Measurements from ENCODE around the gene GPR139. TPM values are rescaled to one million over a fixed set of nuclear protein-coding genes. Genes with fewer than 3 reads are reported as not detected.

The GPR139 gene
- total RNA-seq, 1 donor from 2014 or later = not detected

DNA sequence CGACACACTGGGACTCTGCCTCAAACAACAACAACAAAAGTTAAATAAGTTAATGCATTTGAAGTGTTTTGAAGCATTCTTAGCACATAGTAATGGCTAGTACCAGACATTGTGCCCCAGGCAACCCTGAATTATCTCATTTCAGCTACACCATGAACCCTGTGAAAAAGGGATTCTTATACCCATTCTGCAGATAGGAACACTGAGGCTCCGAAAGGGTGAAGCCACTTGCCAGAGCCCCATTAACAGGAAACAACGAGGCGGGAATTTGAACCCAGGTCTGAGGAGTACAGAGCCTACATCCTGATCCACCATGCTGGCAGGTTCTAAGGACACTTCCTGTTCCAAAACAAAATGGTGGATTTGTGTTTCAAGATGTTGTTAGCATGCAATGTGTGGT is 9.2 kb downstream of the GPR139 start:
- H3K27ac ChIP-seq = no peak overlapping the region
- H3K36me3 ChIP-seq = no peaks in the 10 kb centered on the region
- no peak for DNase-seq (ENCODE audit: extremely low spot score in 2 of 2)
- H3K27me3 ChIP-seq = no peaks in the 10 kb centered on the region
- intact Hi-C loops (cut with DNase I) = no loop called here
- H3K4me1 ChIP-seq = no peaks in the 10 kb centered on the region
- TF ChIP-seq, protein P1, sequence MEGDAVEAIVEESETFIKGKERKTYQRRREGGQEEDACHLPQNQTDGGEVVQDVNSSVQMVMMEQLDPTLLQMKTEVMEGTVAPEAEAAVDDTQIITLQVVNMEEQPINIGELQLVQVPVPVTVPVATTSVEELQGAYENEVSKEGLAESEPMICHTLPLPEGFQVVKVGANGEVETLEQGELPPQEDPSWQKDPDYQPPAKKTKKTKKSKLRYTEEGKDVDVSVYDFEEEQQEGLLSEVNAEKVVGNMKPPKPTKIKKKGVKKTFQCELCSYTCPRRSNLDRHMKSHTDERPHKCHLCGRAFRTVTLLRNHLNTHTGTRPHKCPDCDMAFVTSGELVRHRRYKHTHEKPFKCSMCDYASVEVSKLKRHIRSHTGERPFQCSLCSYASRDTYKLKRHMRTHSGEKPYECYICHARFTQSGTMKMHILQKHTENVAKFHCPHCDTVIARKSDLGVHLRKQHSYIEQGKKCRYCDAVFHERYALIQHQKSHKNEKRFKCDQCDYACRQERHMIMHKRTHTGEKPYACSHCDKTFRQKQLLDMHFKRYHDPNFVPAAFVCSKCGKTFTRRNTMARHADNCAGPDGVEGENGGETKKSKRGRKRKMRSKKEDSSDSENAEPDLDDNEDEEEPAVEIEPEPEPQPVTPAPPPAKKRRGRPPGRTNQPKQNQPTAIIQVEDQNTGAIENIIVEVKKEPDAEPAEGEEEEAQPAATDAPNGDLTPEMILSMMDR (IDR thresholded peaks at IDR 0.05) = no peak
- TF ChIP-seq POLR2AphosphoS5 (IDR thresholded peaks at IDR 0.05; ENCODE audit: insufficient read depth in 1 of 2, low read depth in 1 of 2) = no peak
- no peak for TF ChIP-seq POLR2A (IDR thresholded peaks at IDR 0.05)
- no peak overlapping the region for H3K4me3 ChIP-seq
- no peaks in the 10 kb centered on the region for H3K9me3 ChIP-seq

DNA sequence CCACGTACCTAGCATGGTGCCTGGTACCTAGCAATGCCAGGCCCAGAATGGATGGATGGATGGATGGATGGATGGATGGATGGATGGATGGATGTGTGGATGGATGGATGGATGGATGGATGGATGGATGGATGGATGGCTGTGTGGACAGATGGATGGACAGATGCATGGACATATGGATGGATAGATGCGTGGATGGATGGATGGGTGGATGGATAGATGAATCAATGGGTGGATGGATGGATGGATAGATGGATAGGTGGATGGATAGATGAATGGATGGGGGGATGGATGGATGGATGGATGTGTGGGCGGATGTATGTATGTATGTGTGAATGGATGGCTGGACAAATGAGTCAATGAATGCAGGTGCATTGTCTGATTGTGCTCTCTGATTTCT is 12.6 kb downstream of the GPR139 start:
- TF ChIP-seq, protein P1 (IDR thresholded peaks at IDR 0.05) = no peak
- no peak for TF ChIP-seq POLR2AphosphoS5 (IDR thresholded peaks at IDR 0.05; ENCODE audit: insufficient read depth in 1 of 2, low read depth in 1 of 2)
- no peak for TF ChIP-seq POLR2A (IDR thresholded peaks at IDR 0.05)
- no peaks in the 10 kb centered on the region for H3K27me3 ChIP-seq
- no peak overlapping the region for H3K27ac ChIP-seq
- H3K4me3 ChIP-seq = no peak overlapping the region
- H3K9me3 ChIP-seq = no peaks in the 10 kb centered on the region
- no peaks in the 10 kb centered on the region for H3K36me3 ChIP-seq
- DNase-seq (ENCODE audit: extremely low spot score in 2 of 2) = no peak
- intact Hi-C loops (cut with DNase I) = no loop called here
- H3K4me1 ChIP-seq = no peaks in the 10 kb centered on the region

DNA sequence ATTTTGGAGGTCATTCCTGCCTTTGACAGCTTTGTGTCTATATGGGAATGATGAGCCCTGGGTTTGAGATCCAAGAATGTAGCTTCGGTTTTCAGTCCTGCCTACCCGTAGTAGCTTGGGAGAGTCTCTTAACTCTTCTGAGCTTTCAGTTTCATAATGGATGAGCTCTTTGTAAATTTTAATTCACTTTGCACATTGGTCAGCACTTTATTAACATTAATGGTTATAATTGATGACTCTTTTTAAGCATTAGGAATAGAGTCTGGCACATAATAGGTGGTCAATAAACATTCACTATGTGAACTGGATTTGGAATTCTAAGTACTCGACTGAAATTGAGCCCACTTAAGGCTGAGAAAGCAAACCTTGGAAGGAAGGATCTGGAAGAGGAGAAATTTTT is 17.3 kb downstream of the GPR139 start:
- H3K9me3 ChIP-seq = no peaks in the 10 kb centered on the region
- intact Hi-C loops (cut with DNase I) = no loop called here
- TF ChIP-seq, protein P1 (IDR thresholded peaks at IDR 0.05) = no peak
- no peak for TF ChIP-seq POLR2A (IDR thresholded peaks at IDR 0.05)
- TF ChIP-seq POLR2AphosphoS5 (IDR thresholded peaks at IDR 0.05; ENCODE audit: insufficient read depth in 1 of 2, low read depth in 1 of 2) = no peak
- H3K4me3 ChIP-seq = no peak overlapping the region
- H3K27ac ChIP-seq = no peak overlapping the region
- DNase-seq (ENCODE audit: extremely low spot score in 2 of 2) = no peak
- H3K4me1 ChIP-seq = no peaks in the 10 kb centered on the region
- no peaks in the 10 kb centered on the region for H3K27me3 ChIP-seq
- H3K36me3 ChIP-seq = no peaks in the 10 kb centered on the region

DNA sequence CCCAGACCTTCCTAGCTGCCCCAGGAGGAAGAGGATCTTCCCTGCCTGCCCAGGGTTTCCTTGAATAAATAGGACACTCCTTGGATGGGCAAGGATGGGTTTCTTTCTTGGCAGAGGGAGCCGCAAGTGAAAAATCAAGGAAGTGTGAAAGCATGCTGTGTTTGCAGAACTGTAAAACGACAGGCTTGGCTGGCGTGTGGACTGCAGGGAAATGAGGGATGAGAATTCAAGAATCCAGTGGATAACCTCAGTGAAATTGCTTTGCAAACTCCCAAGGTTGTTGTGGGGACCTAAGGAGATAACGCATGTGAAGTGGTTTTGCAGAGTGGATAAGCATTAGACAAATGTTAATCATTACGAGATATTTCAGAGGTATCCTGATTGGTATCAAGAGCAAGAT is 20.4 kb downstream of the GPR139 start:
- intact Hi-C loops (cut with DNase I) = no loop called here
- Histone ChIP-seq H3K27ac (no peak overlapping the region), H3K4me3 (no peak overlapping the region), H3K4me1 (no peaks in the 10 kb centered on the region), H3K36me3 (no peaks in the 10 kb centered on the region), H3K9me3 (no peaks in the 10 kb centered on the region), H3K27me3 (no peaks in the 10 kb centered on the region)
- DNase-seq (ENCODE audit: extremely low spot score in 2 of 2) = no peak
- TF ChIP-seq, protein P1 (IDR thresholded peaks at IDR 0.05) = no peak
- TF ChIP-seq POLR2AphosphoS5 (IDR thresholded peaks at IDR 0.05; ENCODE audit: insufficient read depth in 1 of 2, low read depth in 1 of 2) (no peak), POLR2A (IDR thresholded peaks at IDR 0.05) (no peak)

DNA sequence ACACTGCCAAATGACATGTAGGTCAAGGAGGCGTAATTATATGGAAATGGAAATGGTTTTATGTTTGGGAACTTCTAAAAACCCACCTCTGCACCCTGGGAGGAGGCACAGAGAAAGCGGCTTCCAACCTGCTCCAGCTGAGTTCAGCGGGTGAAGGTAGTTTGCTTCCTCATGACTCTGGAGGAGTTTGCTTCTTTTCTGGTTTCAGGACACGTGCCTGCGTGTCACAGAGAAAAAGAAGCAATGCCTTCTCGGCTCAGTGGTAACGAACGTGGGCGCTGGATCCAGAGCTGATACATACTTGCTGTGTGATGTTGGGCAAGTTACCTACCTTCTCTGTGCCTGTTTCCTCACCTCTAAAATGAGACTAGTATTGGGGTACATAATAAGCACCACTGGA is 22.1 kb downstream of the GPR139 start:
- H3K27me3 ChIP-seq = no peaks in the 10 kb centered on the region
- H3K4me3 ChIP-seq = no peak overlapping the region
- intact Hi-C loops (cut with DNase I) = no loop called here
- no peaks in the 10 kb centered on the region for H3K36me3 ChIP-seq
- no peak overlapping the region for H3K27ac ChIP-seq
- H3K9me3 ChIP-seq = no peaks in the 10 kb centered on the region
- TF ChIP-seq, protein P1 (IDR thresholded peaks at IDR 0.05) = no peak
- TF ChIP-seq POLR2A (IDR thresholded peaks at IDR 0.05) (no peak), POLR2AphosphoS5 (IDR thresholded peaks at IDR 0.05; ENCODE audit: insufficient read depth in 1 of 2, low read depth in 1 of 2) (no peak)
- no peaks in the 10 kb centered on the region for H3K4me1 ChIP-seq
- DNase-seq (ENCODE audit: extremely low spot score in 2 of 2) = no peak
